NCI-H1417 (cell line): ENCODE results near the gene CXXC5.
"Not testable (repeated sequence)": the region's sequence is repeated elsewhere in the genome, so short reads cannot be mapped to it uniquely, and the experiment has no call there.

Experiments
- DNase-seq, 3 experiments: peaks; one replicate each; lab custom pipeline; 2025; lab: John Stamatoyannopoulos, UW

Gene CXXC5

GRCh38 chr5:139710319-139711066 lies 62.3 kb downstream of the CXXC5 start:
- DNase-seq = peak; percentile 40 to 80 (median 71)

- DNase-seq = peak; percentile 53 to 78 (median 65)
Measured at GRCh38 chr5:139711067-139711905, 63.1 kb downstream of the CXXC5 start.

- peak in 1 of 3 experiments; percentile 55 for DNase-seq
Measured at GRCh38 chr5:139711906-139712224, 63.7 kb downstream of the CXXC5 start.

- DNase-seq = no peak
Measured at GRCh38 chr5:139712412-139712811, 64.3 kb downstream of the CXXC5 start.

- DNase-seq = not testable (repeated sequence)
Measured at GRCh38 chr5:139713898-139714297, 65.7 kb downstream of the CXXC5 start.

- DNase-seq = peak in 1 of 3 experiments; percentile 12
Measured at GRCh38 chr5:139717221-139717620, 69.1 kb downstream of the CXXC5 start.

GRCh38 chr5:139718403-139718802 lies 70.3 kb downstream of the CXXC5 start:
- DNase-seq = not testable (repeated sequence)

- not testable (repeated sequence) for DNase-seq
Measured at GRCh38 chr5:139719970-139720369, 71.8 kb downstream of the CXXC5 start.

- no peak for DNase-seq
Measured at GRCh38 chr5:139723986-139724587, 75.9 kb downstream of the CXXC5 start.

GRCh38 chr5:139725073-139725830 lies 77.1 kb downstream of the CXXC5 start:
- DNase-seq = no peak

- DNase-seq = no peak
Measured at GRCh38 chr5:139726248-139726647, 78.1 kb downstream of the CXXC5 start.

- DNase-seq = not testable (repeated sequence)
Measured at GRCh38 chr5:139727615-139728014, 79.5 kb downstream of the CXXC5 start.

GRCh38 chr5:139731281-139731680 lies 83.1 kb downstream of the CXXC5 start:
- no peak for DNase-seq

- no peak for DNase-seq
Measured at GRCh38 chr5:139732019-139732418, 83.9 kb downstream of the CXXC5 start.

GRCh38 chr5:139733010-139733688 lies 85.0 kb downstream of the CXXC5 start:
- DNase-seq = no peak
